K562 (cell line): ENCODE measurements around the gene CHD5.

Experiments
- CBX2 ChIP-seq: fragments of 200-600 bp; sonication (generic); IDR thresholded peaks from one replicate; pipeline ENCODE4 v1.6.1; 2012; ENCODE audit warnings: mild to moderate bottlenecking, low read length, inconsistent platforms; ENCODE audit not compliant: insufficient read depth, poor library complexity, severe bottlenecking
- CTBP1 ChIP-seq: fragments of 450-650 bp; IDR thresholded peaks from 2 replicates; pipeline ENCODE4 v1.6.1; 2016; ENCODE audit warnings: borderline replicate concordance
- ELK1 ChIP-seq: sonication (generic); formaldehyde crosslinking; IDR thresholded peaks from 2 replicates; pipeline ENCODE4 v1.8.1; 2022; ENCODE audit warnings: missing genetic modification reagents
- HNRNPK ChIP-seq: fragments of 200-400 bp; formaldehyde crosslinking; IDR thresholded peaks from one replicate; pipeline ENCODE4 v1.6.1; 2018; ENCODE audit warnings: mild to moderate bottlenecking, low read depth, low read length; ENCODE audit not compliant: poor library complexity, severe bottlenecking
- KLF16 ChIP-seq: IDR thresholded peaks from 2 replicates; pipeline ENCODE4 v1.6.1; 2016; ENCODE audit warnings: antibody characterized with exemption
- SMAD3 ChIP-seq: fragments of 450-650 bp; formaldehyde crosslinking; conservative IDR thresholded peaks from 2 replicates; pipeline ENCODE4 v1.4.0; 2020; ENCODE audit warnings: mild to moderate bottlenecking
- ZBTB33 ChIP-seq: sonication (generic); formaldehyde crosslinking; IDR thresholded peaks from 2 replicates; pipeline ENCODE4 v1.8.1; 2023; ENCODE audit warnings: mild to moderate bottlenecking, missing genetic modification reagents
- ZBTB5 ChIP-seq: fragments of 450-650 bp; IDR thresholded peaks from 2 replicates; pipeline ENCODE4 v1.6.1; 2017; ENCODE audit warnings: antibody characterized with exemption

GRCh38 chr1:6143395-6143794, 36.7 kb downstream of the CHD5 start:
- no peak for TF ChIP-seq CTBP1
- no peak for TF ChIP-seq KLF16
- no peak for TF ChIP-seq SMAD3 (CRISPR knock-in tag)
- no peak for TF ChIP-seq ZBTB33 (CRISPR knock-in tag)
- TF ChIP-seq ELK1, result no peak
- no peak for TF ChIP-seq HNRNPK
- TF ChIP-seq ZBTB5, result no peak
- no peak for TF ChIP-seq CBX2
